IMR-90 (cell line): ENCODE results near the gene PALLD. TPM values are rescaled to one million over a fixed set of nuclear protein-coding genes. Genes with fewer than 3 reads are reported as not detected.

Experiments
- ATAC-seq: fragments of 200-7000 bp; cut with Tn5 transposase; 2 replicates; pipeline ENCODE4 v1.9.1; 2020; ENCODE audit warnings: low read depth, mild to moderate bottlenecking, moderate library complexity
- BruUV-seq: library from RNA; stranded (reverse); fragments of 400-500 nt; replicated peaks from 2 replicates; lab custom pipeline; 2021; lab: Mats Ljungman, UMichigan
- CTCF ChIA-PET: fragments of 300-600 bp; formaldehyde crosslinking; extraction: SDS; loops from one replicate; lab custom pipeline; 2021; ENCODE audit warnings: antibody characterized with exemption; lab: Yijun Ruan, JAX
- POLR2A ChIA-PET: fragments of 300-600 bp; sonication (Branson Sonifier 250); formaldehyde crosslinking; loops from one replicate; lab custom pipeline; 2022; ENCODE audit warnings: antibody characterized with exemption; ENCODE audit not compliant: unreplicated experiment; lab: Charles Lee
- DNase-seq: peaks from one replicate; pipeline ENCODE4 v3.0.0; 2013
- H2AFZ ChIP-seq: replicated peaks from 2 replicates; pipeline ENCODE3; 2013; ENCODE audit warnings: low read length, mild to moderate bottlenecking; ENCODE audit not compliant: poor library complexity
- H2AK5ac ChIP-seq: 2 replicates; pipeline ENCODE4 v1.6.1; 2013; ENCODE audit warnings: low read depth, low read length, inconsistent platforms
- H2AK9ac ChIP-seq: replicated peaks from 2 replicates; pipeline ENCODE3; 2013; ENCODE audit warnings: mild to moderate bottlenecking, low read depth, low read length, moderate library complexity; ENCODE audit not compliant: poor library complexity
- H2BK120ac ChIP-seq: 2 replicates; pipeline ENCODE4 v1.6.1; 2013; ENCODE audit warnings: low read depth, low read length, inconsistent platforms
- H2BK15ac ChIP-seq: 3 replicates; pipeline ENCODE4 v1.6.1; 2013; ENCODE audit warnings: low read depth, low read length, inconsistent platforms
- H2BK20ac ChIP-seq: 2 replicates; pipeline ENCODE4 v1.6.1; 2013; ENCODE audit warnings: low read depth, mild to moderate bottlenecking, inconsistent platforms, low read length, moderate library complexity
- H2BK5ac ChIP-seq: 2 replicates; pipeline ENCODE4 v1.6.1; 2013; ENCODE audit warnings: mild to moderate bottlenecking, low read depth, low read length, inconsistent platforms; ENCODE audit not compliant: poor library complexity, severe bottlenecking
- H3K14ac ChIP-seq: replicated peaks from 2 replicates; pipeline ENCODE4 v1.6.1; 2013; ENCODE audit warnings: low read depth, low read length, inconsistent platforms
- H3K18ac ChIP-seq: 2 replicates; pipeline ENCODE4 v1.6.1; 2013; ENCODE audit warnings: low read depth, low read length, control low read depth
- H3K23ac ChIP-seq: 2 replicates; pipeline ENCODE4 v1.6.1; 2013; ENCODE audit warnings: low read depth, low read length, inconsistent platforms
- H3K27ac ChIP-seq: 2 replicates; pipeline ENCODE4 v1.5.1; 2013; ENCODE audit warnings: mild to moderate bottlenecking, control low read depth, low read length; ENCODE audit not compliant: insufficient read depth
- H3K27me3 ChIP-seq: 2 replicates; pipeline ENCODE4 v1.6.1; 2013; ENCODE audit warnings: low read length; ENCODE audit not compliant: control insufficient read depth, insufficient read depth
- H3K36me3 ChIP-seq: 2 replicates; pipeline ENCODE4 v1.6.1; 2013; ENCODE audit warnings: low read length, mixed read lengths; ENCODE audit not compliant: control insufficient read depth, insufficient read depth
- H3K4ac ChIP-seq: 2 replicates; pipeline ENCODE4 v1.6.1; 2013; ENCODE audit warnings: low read depth, low read length, inconsistent platforms
- H3K4me1 ChIP-seq: 2 replicates; pipeline ENCODE4 v1.6.1; 2013; ENCODE audit warnings: low read length, mixed read lengths; ENCODE audit not compliant: control insufficient read depth, insufficient read depth
- H3K4me2 ChIP-seq: 2 replicates; pipeline ENCODE4 v1.6.1; 2013; ENCODE audit warnings: low read depth, mild to moderate bottlenecking, control low read depth, low read length, moderate library complexity
- H3K4me3 ChIP-seq: 2 replicates; pipeline ENCODE4 v1.5.1; 2013; ENCODE audit warnings: low read depth, mild to moderate bottlenecking, control low read depth, low read length, moderate library complexity; ENCODE audit not compliant: insufficient read depth
- H3K56ac ChIP-seq: 2 replicates; pipeline ENCODE4 v1.6.1; 2013; ENCODE audit warnings: low read length, inconsistent platforms; ENCODE audit not compliant: insufficient read depth; ENCODE audit errors: extremely low read depth
- H3K79me1 ChIP-seq, 2 experiments: 2 replicates each; pipeline ENCODE4 v1.6.1; 2013; ENCODE audit warnings: low read length in 2 of 2, inconsistent platforms in 1 of 2, low read depth in 1 of 2
- H3K9ac ChIP-seq: 2 replicates; pipeline ENCODE4 v1.6.1; 2013; ENCODE audit warnings: low read depth, low read length, control low read depth
- H3K9me1 ChIP-seq: 2 replicates; pipeline ENCODE4 v1.6.1; 2013; ENCODE audit warnings: low read length, inconsistent platforms; ENCODE audit not compliant: insufficient read depth
- H3K9me3 ChIP-seq: 2 replicates; pipeline ENCODE4 v1.6.1; 2013; ENCODE audit warnings: low read length; ENCODE audit not compliant: control insufficient read depth, insufficient read depth
- H4K20me1 ChIP-seq: 2 replicates; pipeline ENCODE4 v1.6.1; 2013; ENCODE audit warnings: low read length, inconsistent platforms; ENCODE audit not compliant: insufficient read depth
- H4K5ac ChIP-seq: 2 replicates; pipeline ENCODE4 v1.6.1; 2013; ENCODE audit warnings: mild to moderate bottlenecking, low read depth, low read length, control low read depth
- H4K8ac ChIP-seq, 2 experiments: 2 replicates each; pipeline ENCODE4 v1.6.1; 2013; ENCODE audit warnings: low read depth in 2 of 2, low read length in 2 of 2, control low read depth in 1 of 2, inconsistent platforms in 1 of 2
- H4K91ac ChIP-seq: 2 replicates; pipeline ENCODE4 v1.6.1; 2013; ENCODE audit warnings: low read depth, low read length, inconsistent platforms; ENCODE audit not compliant: insufficient read depth
- BHLHE40 ChIP-seq: fragments of 150-350 bp; IDR thresholded peaks from 2 replicates; pipeline ENCODE4 v1.6.1; 2016; ENCODE audit warnings: mild to moderate bottlenecking, low read depth, low read length
- CEBPB ChIP-seq: IDR thresholded peaks from 2 replicates; pipeline ENCODE4 v1.6.1; 2012; ENCODE audit warnings: low read depth, low read length, improper control_type of control experiment
- CHD1 ChIP-seq: IDR thresholded peaks from 2 replicates; pipeline ENCODE4 v1.6.1; 2012; ENCODE audit warnings: low read depth, low read length, improper control_type of control experiment
- FOS ChIP-seq: fragments of 150-350 bp; IDR thresholded peaks from 2 replicates; pipeline ENCODE4 v1.6.1; 2016; ENCODE audit warnings: low read depth, low read length
- MAFK ChIP-seq: IDR thresholded peaks from 2 replicates; pipeline ENCODE4 v1.6.1; 2012; ENCODE audit warnings: low read depth, low read length, improper control_type of control experiment
- MAZ ChIP-seq: IDR thresholded peaks from 2 replicates; pipeline ENCODE4 v1.6.1; 2012; ENCODE audit warnings: low read depth, mild to moderate bottlenecking, low read length, improper control_type of control experiment, moderate library complexity, borderline replicate concordance
- MXI1 ChIP-seq: IDR thresholded peaks from 2 replicates; pipeline ENCODE4 v1.6.1; 2012; ENCODE audit warnings: low read depth, mild to moderate bottlenecking, low read length, moderate library complexity, borderline replicate concordance
- NFE2L2 ChIP-seq: fragments of 150-350 bp; IDR thresholded peaks from 2 replicates; pipeline ENCODE4 v1.6.1; 2016; ENCODE audit warnings: low read depth, mild to moderate bottlenecking, low read length
- POLR2A ChIP-seq: IDR thresholded peaks from 2 replicates; pipeline ENCODE4 v1.6.1; 2012; ENCODE audit warnings: mild to moderate bottlenecking, low read depth, low read length
- RAD21 ChIP-seq: IDR thresholded peaks from 2 replicates; pipeline ENCODE4 v1.6.1; 2012; ENCODE audit warnings: low read length, improper control_type of control experiment
- RCOR1 ChIP-seq: IDR thresholded peaks from 2 replicates; pipeline ENCODE4 v1.6.1; 2012; ENCODE audit warnings: mild to moderate bottlenecking, low read length, improper control_type of control experiment; ENCODE audit not compliant: insufficient replicate concordance
- RFX5 ChIP-seq: IDR thresholded peaks from 2 replicates; pipeline ENCODE4 v1.8.0; 2012; ENCODE audit warnings: low read depth, mild to moderate bottlenecking, low read length, moderate library complexity
- SMC3 ChIP-seq: fragments of 150-350 bp; IDR thresholded peaks from 2 replicates; pipeline ENCODE4 v1.6.1; 2016; ENCODE audit warnings: low read depth, mild to moderate bottlenecking, antibody characterized with exemption, low read length, moderate library complexity
- WGBS, 2 experiments: methylation state at CpG; one replicate each; pipeline versions ENCODE4 v1.1.5 to v1.1.7; 2013; ENCODE audit warnings: missing lambda C conversion rate in 2 of 2; ENCODE audit not compliant: insufficient read length in 1 of 2; ENCODE audit errors: extremely low coverage in 2 of 2; 5-methylcytosine and 5-hydroxymethylcytosine counted together
- dilution Hi-C: fragments of 300-500 bp; cut with HindIII; formaldehyde crosslinking; loops from one replicate; pipeline ENCODE4 v1.14.3; 2018; ENCODE audit warnings: low sequenced_read_pairs; ENCODE audit not compliant: unreplicated experiment
- in situ Hi-C: fragments of 300-500 bp; cut with MboI; formaldehyde crosslinking; loops from 3 replicates; pipeline ENCODE4 v1.14.3; 2019; ENCODE audit warnings: low sequenced_read_pairs, inconsistent platforms, mixed read lengths
- intact Hi-C: fragments of 100-400 bp; cut with micrococcal nuclease; formaldehyde crosslinking; loops from 2 replicates; pipeline ENCODE4 v1.10.0; 2022
- polyA plus RNA-seq, 3 experiments: library from polyadenylated mRNA; depleted of rRNA; stranded (reverse); fragments of >200 nt; gene quantifications; 2 replicates each; pipeline ENCODE4 v1.2.3, GENCODE V29; 2012; ENCODE audit warnings: low replicate concordance in 1 of 3
- total RNA-seq: library from RNA; depleted of rRNA; stranded (reverse); fragments of >200 nt; gene quantifications from 2 replicates; pipeline ENCODE4 v1.2.3, GENCODE V29; 2012
- TF ChIP-seq, protein P1 (sequence below): fragments of 150-350 bp; IDR thresholded peaks from 2 replicates; pipeline ENCODE4 v1.6.1; 2017; ENCODE audit warnings: mild to moderate bottlenecking, antibody characterized with exemption, low read length, low read depth
- TF ChIP-seq, protein P2 (sequence below): conservative IDR thresholded peaks from 2 replicates; pipeline ENCODE4 v1.5.1; 2012; ENCODE audit warnings: mild to moderate bottlenecking, low read depth, low read length, improper control_type of control experiment
- TF ChIP-seq, protein P3 (sequence below): fragments of 150-350 bp; IDR thresholded peaks from 2 replicates; pipeline ENCODE4 v1.6.1; 2016; ENCODE audit warnings: low read depth, mild to moderate bottlenecking, low read length, moderate library complexity, borderline replicate concordance

The PALLD gene
- total and polyA plus RNA-seq, 2 of the 4 experiments (the other 2 are of a cell fraction): 91.0 to 91.9 TPM

DNA sequence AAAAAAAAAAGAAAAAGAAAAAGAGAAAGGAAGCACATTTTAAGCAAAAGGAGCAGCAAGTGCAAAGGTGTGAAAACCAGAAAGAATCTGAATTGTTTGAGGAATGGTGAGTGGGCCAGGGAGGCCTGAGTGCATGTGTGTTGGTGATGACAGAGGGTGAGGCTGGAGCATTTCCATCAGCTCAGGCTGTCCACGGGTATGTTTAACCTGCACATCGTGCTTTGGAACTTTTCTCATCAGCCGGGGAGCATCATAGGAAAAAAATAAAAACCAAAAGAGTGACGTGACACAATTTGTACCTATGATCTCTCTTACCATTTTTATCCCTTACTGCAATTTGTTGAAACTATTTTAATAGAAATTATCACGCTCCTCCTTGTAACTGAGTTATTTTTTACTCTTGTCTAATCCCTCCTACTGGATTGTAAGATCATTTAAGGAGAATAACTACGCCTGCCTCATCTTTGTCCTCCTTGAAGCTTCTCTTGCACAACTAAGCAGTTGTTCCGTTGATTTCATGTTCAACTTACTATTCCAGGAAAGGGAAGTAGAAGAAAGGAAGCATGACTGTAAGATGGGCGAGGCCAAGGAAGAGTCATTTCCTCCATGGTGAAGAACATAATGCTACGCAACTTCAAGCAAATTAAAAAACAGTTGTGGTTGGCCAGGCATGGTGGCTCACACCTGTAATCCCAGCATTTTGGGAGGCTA lies 7.0 kb downstream of the PALLD start:
- Histone ChIP-seq H3K4me1 (no peaks in the 10 kb centered on the region), H2BK5ac (no peak overlapping the region), H2BK20ac (no peak overlapping the region), H4K5ac (no peak overlapping the region), H3K56ac (no peak overlapping the region), H3K9me1 (no peaks in the 10 kb centered on the region), H4K8ac (no peak overlapping the region), H3K36me3 (no peaks in the 10 kb centered on the region), H3K79me1 (no peaks in the 10 kb centered on the region), H2AK5ac (no peak overlapping the region), H4K91ac (no peak overlapping the region), H3K9ac (no peak overlapping the region), H3K4me2 (no peak overlapping the region), H3K27me3 (no peaks in the 10 kb centered on the region), H3K4ac (no peak overlapping the region), H2AFZ (no peak overlapping the region), H3K18ac (no peak overlapping the region), H3K4me3 (no peak overlapping the region), H3K27ac (no peak overlapping the region), H3K9me3 (no peaks in the 10 kb centered on the region), H3K14ac (no peak overlapping the region), H2BK120ac (no peak overlapping the region), H3K23ac (no peak overlapping the region), H2AK9ac (no peak overlapping the region), H2BK15ac (no peak overlapping the region), H4K20me1 (no peaks in the 10 kb centered on the region)
- intact Hi-C loops (no loop called here), in situ Hi-C loops (loop anchor here (25.0 kb wide), 2 partner anchors 92 to 317 kb away; no protein-coding TSS in a partner anchor), dilution Hi-C loops (no loop called here)
- no CpG with 5 or more reads among the region's 9 CpGs for WGBS, 2 experiments
- DNase-seq (no peak), ATAC-seq (no peak)
- no TSS peak for BruUV-seq
- ChIA-PET POLR2A (no interaction called here), CTCF (no interaction called here)
- TF ChIP-seq CHD1 (no peak), CEBPB (no peak), MAZ (no peak), RFX5 (no peak), POLR2A (no peak), MXI1 (no peak), FOS (no peak), RAD21 (no peak), RCOR1 (no peak), NFE2L2 (no peak), BHLHE40 (no peak), SMC3 (no peak), MAFK (no peak)
- TF ChIP-seq, protein P1, sequence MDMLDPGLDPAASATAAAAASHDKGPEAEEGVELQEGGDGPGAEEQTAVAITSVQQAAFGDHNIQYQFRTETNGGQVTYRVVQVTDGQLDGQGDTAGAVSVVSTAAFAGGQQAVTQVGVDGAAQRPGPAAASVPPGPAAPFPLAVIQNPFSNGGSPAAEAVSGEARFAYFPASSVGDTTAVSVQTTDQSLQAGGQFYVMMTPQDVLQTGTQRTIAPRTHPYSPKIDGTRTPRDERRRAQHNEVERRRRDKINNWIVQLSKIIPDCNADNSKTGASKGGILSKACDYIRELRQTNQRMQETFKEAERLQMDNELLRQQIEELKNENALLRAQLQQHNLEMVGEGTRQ: no peak
- TF ChIP-seq, protein P2, sequence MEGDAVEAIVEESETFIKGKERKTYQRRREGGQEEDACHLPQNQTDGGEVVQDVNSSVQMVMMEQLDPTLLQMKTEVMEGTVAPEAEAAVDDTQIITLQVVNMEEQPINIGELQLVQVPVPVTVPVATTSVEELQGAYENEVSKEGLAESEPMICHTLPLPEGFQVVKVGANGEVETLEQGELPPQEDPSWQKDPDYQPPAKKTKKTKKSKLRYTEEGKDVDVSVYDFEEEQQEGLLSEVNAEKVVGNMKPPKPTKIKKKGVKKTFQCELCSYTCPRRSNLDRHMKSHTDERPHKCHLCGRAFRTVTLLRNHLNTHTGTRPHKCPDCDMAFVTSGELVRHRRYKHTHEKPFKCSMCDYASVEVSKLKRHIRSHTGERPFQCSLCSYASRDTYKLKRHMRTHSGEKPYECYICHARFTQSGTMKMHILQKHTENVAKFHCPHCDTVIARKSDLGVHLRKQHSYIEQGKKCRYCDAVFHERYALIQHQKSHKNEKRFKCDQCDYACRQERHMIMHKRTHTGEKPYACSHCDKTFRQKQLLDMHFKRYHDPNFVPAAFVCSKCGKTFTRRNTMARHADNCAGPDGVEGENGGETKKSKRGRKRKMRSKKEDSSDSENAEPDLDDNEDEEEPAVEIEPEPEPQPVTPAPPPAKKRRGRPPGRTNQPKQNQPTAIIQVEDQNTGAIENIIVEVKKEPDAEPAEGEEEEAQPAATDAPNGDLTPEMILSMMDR: no peak
- TF ChIP-seq, protein P3, sequence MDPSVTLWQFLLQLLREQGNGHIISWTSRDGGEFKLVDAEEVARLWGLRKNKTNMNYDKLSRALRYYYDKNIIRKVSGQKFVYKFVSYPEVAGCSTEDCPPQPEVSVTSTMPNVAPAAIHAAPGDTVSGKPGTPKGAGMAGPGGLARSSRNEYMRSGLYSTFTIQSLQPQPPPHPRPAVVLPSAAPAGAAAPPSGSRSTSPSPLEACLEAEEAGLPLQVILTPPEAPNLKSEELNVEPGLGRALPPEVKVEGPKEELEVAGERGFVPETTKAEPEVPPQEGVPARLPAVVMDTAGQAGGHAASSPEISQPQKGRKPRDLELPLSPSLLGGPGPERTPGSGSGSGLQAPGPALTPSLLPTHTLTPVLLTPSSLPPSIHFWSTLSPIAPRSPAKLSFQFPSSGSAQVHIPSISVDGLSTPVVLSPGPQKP: no peak
